Esophagus squamous epithelium (tissue), 4 donors: ENCODE results near the gene KRTAP19-7.

ENCODE experiments used
- CTCF ChIP-seq, 6 experiments: fragments of 450-650 bp in 4 of 6; fragments of 200-600 bp in 2 of 6; sonication (generic) in 2 of 6; IDR thresholded peaks; one replicate each; pipeline ENCODE4 v1.5.1; 2016 to 2019; ENCODE audit warnings: antibody characterized with exemption in 6 of 6, mild to moderate bottlenecking in 4 of 6, moderate library complexity in 4 of 6
- POLR2A ChIP-seq, 4 donors: fragments of 450-650 bp; IDR thresholded peaks; one replicate each; pipeline ENCODE4 v1.6.1; 2017; ENCODE audit warnings: antibody characterized with exemption in 4 of 4, mild to moderate bottlenecking in 4 of 4, moderate library complexity in 3 of 4

- TF ChIP-seq CTCF (IDR thresholded peaks at IDR 0.05) (no peak), POLR2A (IDR thresholded peaks at IDR 0.05) (no peak)
Measured at GRCh38 chr21:30552782-30553181, 8.3 kb downstream of the KRTAP19-7 start.
